CD4-positive, alpha-beta T cell (primary cell): ENCODE results near the gene RERE. TPM values are rescaled to one million over a fixed set of nuclear protein-coding genes. Genes with fewer than 3 reads are reported as not detected.

Source experiments
- ATAC-seq: fragments of 200-7000 bp; cut with Tn5 transposase; one replicate; pipeline ENCODE4 v1.10.0; 2022; ENCODE audit warnings: mild to moderate bottlenecking; ENCODE audit not compliant: poor library complexity
- CTCF ChIA-PET: fragments of 350-600 bp; sonication (Branson Sonifier 250); formaldehyde crosslinking; loops from one replicate; lab custom pipeline; 2021; ENCODE audit warnings: antibody characterized with exemption, inconsistent platforms; lab: Charles Lee
- POLR2A ChIA-PET: fragments of 350-600 bp; sonication (Branson Sonifier 250); formaldehyde crosslinking; loops from one replicate; lab custom pipeline; 2021; ENCODE audit warnings: antibody characterized with exemption, inconsistent platforms; lab: Charles Lee
- DNase-seq, 14 experiments: peaks; one replicate each; pipeline ENCODE4 v3.0.0-alpha.2; 2013 to 2020; ENCODE audit warnings: mixed read lengths in 2 of 14
- H3K27ac ChIP-seq, 2 donors: one replicate each; pipeline versions ENCODE4 v1.5.1 to v1.7.0; 2013; ENCODE audit warnings: low read length in 2 of 2, low read depth in 1 of 2, mild to moderate bottlenecking in 1 of 2
- H3K27me3 ChIP-seq, 2 experiments: 1 replicate in 1 of 2; 2 replicates in 1 of 2; pipeline versions ENCODE4 v1.6.1 to v1.7.0; 2013; ENCODE audit warnings: low read length in 2 of 2, control low read depth in 1 of 2, mild to moderate bottlenecking in 1 of 2, moderate library complexity in 1 of 2; ENCODE audit not compliant: insufficient read depth in 2 of 2, control insufficient read depth in 1 of 2
- H3K36me3 ChIP-seq: one replicate; pipeline ENCODE4 v1.6.1; 2013; ENCODE audit warnings: low read length, control low read depth; ENCODE audit not compliant: insufficient read depth
- H3K4me1 ChIP-seq: one replicate; pipeline ENCODE4 v1.6.1; 2013; ENCODE audit warnings: low read length, control low read depth; ENCODE audit not compliant: insufficient read depth
- H3K4me3 ChIP-seq: one replicate; pipeline ENCODE4 v1.5.1; 2013; ENCODE audit warnings: mild to moderate bottlenecking, low read length, moderate library complexity
- H3K9me3 ChIP-seq, 2 experiments: 1 replicate in 1 of 2; 2 replicates in 1 of 2; pipeline versions ENCODE4 v1.6.1 to v1.7.0; 2013; ENCODE audit warnings: low read length in 2 of 2, mild to moderate bottlenecking in 2 of 2, control low read depth in 1 of 2, moderate library complexity in 1 of 2; ENCODE audit not compliant: control insufficient read depth in 1 of 2, insufficient read depth in 1 of 2
- H3K27ac Mint-ChIP-seq: one replicate; pipeline ENCODE4 v1.8.0; 2020; ENCODE audit warnings: mixed read lengths
- H3K27me3 Mint-ChIP-seq: one replicate; pipeline ENCODE4 v1.8.0; 2021; ENCODE audit warnings: mixed read lengths
- H3K36me3 Mint-ChIP-seq: one replicate; pipeline ENCODE4 v1.8.0; 2021; ENCODE audit warnings: low read depth, mixed read lengths
- H3K4me1 Mint-ChIP-seq: one replicate; pipeline ENCODE4 v1.8.0; 2021; ENCODE audit warnings: low read depth, mixed read lengths
- H3K4me3 Mint-ChIP-seq: one replicate; pipeline ENCODE4 v1.8.0; 2020; ENCODE audit warnings: mild to moderate bottlenecking, mixed read lengths
- H3K9me3 Mint-ChIP-seq: one replicate; pipeline ENCODE4 v1.8.0; 2020; ENCODE audit warnings: mixed read lengths
- intact Hi-C, 2 experiments: fragments of 100-400 bp; cut with DNase I in 1 of 2; cut with micrococcal nuclease in 1 of 2; formaldehyde crosslinking; loops; one replicate each; pipeline versions ENCODE4 v1.15.1 to v1.9.0; 2023 to 2025; cut with DNase I, micrococcal nuclease
- total RNA-seq, 174 experiments: library from RNA in 2 of 174; stranded (reverse) in 2 of 174; gene quantifications; one replicate each; pipeline ENCODE4 v1.2.3 and lab custom pipeline; 2021 to 2026
- TF ChIP-seq, protein P1 (sequence below): fragments of 200-600 bp; IDR thresholded peaks from one replicate; pipeline ENCODE4 v1.8.0; 2022; ENCODE audit warnings: antibody characterized with exemption, mild to moderate bottlenecking

RERE gene
- total RNA-seq, 2 experiments from 2014 or later: 78.4 to 84.0 TPM

DNA sequence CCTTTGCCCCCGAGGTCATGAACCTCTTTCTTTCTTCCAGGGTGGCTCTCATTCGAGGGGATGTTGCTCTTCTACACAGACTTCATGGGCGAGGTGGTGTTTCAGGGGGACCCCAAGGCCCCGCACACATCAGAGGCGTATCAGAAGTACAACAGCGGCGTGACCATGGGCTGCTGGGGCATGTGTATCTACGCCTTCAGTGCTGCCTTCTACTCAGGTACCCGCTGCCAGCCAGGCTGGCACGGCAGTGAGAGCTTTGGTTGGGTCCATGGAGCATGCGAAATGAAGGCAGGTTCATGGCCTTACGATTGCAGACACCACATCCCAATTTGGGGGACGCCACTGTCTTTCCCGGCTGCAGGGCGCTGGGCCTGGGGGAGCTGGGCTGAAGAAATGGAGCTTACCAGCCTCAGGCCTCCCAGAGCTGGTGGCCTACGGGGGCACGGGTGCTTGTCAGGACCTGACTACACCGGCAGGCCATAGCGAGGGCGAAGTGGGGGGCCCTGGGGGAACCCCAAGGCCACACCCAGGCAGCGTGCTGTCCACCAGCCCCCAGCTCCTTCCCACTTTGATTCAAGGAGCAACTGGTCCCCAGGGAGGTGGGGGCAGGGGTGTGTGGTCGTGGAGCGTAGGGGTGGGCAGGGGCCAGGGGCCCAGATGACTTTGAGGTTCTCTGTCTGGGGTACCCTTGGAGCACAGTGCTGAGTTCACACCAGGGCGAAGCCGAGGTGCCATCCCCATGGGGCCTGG is 479.5 kb downstream of the RERE start:
- TF ChIP-seq, protein P1, sequence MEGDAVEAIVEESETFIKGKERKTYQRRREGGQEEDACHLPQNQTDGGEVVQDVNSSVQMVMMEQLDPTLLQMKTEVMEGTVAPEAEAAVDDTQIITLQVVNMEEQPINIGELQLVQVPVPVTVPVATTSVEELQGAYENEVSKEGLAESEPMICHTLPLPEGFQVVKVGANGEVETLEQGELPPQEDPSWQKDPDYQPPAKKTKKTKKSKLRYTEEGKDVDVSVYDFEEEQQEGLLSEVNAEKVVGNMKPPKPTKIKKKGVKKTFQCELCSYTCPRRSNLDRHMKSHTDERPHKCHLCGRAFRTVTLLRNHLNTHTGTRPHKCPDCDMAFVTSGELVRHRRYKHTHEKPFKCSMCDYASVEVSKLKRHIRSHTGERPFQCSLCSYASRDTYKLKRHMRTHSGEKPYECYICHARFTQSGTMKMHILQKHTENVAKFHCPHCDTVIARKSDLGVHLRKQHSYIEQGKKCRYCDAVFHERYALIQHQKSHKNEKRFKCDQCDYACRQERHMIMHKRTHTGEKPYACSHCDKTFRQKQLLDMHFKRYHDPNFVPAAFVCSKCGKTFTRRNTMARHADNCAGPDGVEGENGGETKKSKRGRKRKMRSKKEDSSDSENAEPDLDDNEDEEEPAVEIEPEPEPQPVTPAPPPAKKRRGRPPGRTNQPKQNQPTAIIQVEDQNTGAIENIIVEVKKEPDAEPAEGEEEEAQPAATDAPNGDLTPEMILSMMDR: no peak
- DNase-seq (no peak), ATAC-seq (no peak)
- Histone ChIP-seq H3K9me3 (peaks cover 0 to 8% of the 10 kb centered on the region in 2 experiments), H3K4me1 (no peaks in the 10 kb centered on the region), H3K4me3 (no peak overlapping the region), H3K36me3 (no peaks in the 10 kb centered on the region), H3K27ac (no peak overlapping the region), H3K27me3 (no peaks in the 10 kb centered on the region)
- Mint-ChIP-seq H3K9me3 (no peaks in the 10 kb centered on the region), H3K4me3 (no peak overlapping the region), H3K4me1 (no peaks in the 10 kb centered on the region), H3K36me3 (peaks cover 10% of the 10 kb centered on the region), H3K27me3 (no peaks in the 10 kb centered on the region), H3K27ac (no peak overlapping the region)
- intact Hi-C loops: no loop called here
- CTCF ChIA-PET: no interaction called here
- POLR2A ChIA-PET: no interaction called here

DNA sequence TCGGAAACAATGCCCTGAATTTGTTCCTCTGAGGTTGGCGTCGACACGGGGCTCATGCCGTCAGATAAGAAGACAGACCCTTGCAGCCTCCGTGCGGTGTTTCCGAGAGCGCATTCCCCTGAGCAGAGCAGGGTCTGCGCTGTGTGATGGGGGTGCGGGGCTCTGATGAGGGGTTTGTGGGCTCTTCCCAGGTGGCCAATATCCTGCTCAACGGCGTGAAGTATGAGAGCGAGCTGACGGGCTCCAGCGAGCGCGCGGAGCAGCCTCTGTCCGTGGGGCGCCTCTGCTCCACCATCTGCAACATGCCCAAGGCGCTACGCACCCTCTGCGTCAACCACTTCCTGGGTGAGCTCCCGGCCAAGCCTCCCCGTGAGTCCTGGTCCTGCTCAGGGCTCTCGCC is 482.2 kb downstream of the RERE start:
- no peaks in the 10 kb centered on the region for H3K4me1 Mint-ChIP-seq
- POLR2A ChIA-PET: no interaction called here
- Histone ChIP-seq H3K4me1 (no peaks in the 10 kb centered on the region), H3K9me3 (peaks cover 0 to 8% of the 10 kb centered on the region in 2 experiments), H3K27me3 (no peaks in the 10 kb centered on the region), H3K36me3 (no peaks in the 10 kb centered on the region), H3K27ac (no peak overlapping the region), H3K4me3 (no peak overlapping the region)
- no peak for DNase-seq
- intact Hi-C loops: no loop called here
- no peaks in the 10 kb centered on the region for H3K9me3 Mint-ChIP-seq
- ATAC-seq: no peak
- H3K27ac Mint-ChIP-seq: no peak overlapping the region
- H3K36me3 Mint-ChIP-seq: peaks cover 10% of the 10 kb centered on the region
- TF ChIP-seq, protein P1: no peak
- no peaks in the 10 kb centered on the region for H3K27me3 Mint-ChIP-seq
- CTCF ChIA-PET: no interaction called here
- no peak overlapping the region for H3K4me3 Mint-ChIP-seq

DNA sequence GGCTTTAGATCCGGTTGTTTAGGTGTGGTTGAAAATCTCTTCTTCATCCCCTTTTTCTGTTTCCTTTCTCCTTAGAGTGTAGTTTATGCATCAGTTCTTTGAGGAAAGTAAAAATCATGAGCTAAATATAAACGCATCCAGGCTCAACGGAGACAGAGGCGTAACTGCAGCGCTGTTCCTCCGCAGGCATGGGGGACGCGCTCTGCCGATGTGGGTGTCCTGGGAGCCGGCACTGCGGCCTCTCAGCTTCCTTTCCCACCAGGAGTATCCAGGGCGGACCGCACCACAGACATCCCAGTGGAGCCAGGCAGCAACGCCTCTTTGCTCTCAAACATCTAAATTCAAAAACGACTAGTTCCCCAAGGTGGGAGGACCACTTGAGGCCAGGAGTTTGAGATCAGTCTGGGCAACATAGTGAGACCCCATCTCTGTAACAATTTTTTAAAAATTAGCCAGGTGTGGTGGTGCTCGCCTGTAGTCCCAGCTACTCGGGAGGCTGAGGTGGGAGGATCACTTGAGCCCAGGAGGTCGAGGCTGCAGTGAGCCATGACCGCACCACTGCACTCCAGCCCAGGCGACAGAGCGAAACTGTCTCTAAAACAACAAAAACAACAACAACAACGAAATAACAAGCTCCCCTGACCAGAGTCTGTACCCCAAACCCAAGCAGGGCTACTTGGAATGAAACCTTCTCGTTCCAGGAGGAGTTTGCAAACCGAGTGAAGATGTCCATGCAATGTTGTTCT is 483.2 kb downstream of the RERE start:
- Mint-ChIP-seq H3K27me3 (no peaks in the 10 kb centered on the region), H3K27ac (no peak overlapping the region), H3K4me1 (no peaks in the 10 kb centered on the region), H3K9me3 (no peaks in the 10 kb centered on the region), H3K36me3 (peaks cover 10% of the 10 kb centered on the region), H3K4me3 (no peak overlapping the region)
- H3K27ac ChIP-seq: no peak overlapping the region
- no peaks in the 10 kb centered on the region for H3K36me3 ChIP-seq
- no peak for DNase-seq
- no peaks in the 10 kb centered on the region for H3K27me3 ChIP-seq
- intact Hi-C loops: no loop called here
- peaks cover 0 to 8% of the 10 kb centered on the region in 2 experiments for H3K9me3 ChIP-seq
- CTCF ChIA-PET: no interaction called here
- TF ChIP-seq, protein P1: no peak
- no peaks in the 10 kb centered on the region for H3K4me1 ChIP-seq
- ATAC-seq: no peak
- no peak overlapping the region for H3K4me3 ChIP-seq
- POLR2A ChIA-PET: no interaction called here
